Fibroblast of villous mesenchyme (primary cell): ENCODE measurements around the gene FERMT3. TPM values are rescaled to one million over a fixed set of nuclear protein-coding genes. Genes with fewer than 3 reads are reported as not detected.

Experiments used
- DNase-seq: peaks from one replicate; pipeline ENCODE4 v3.0.0-alpha.2; 2010; ENCODE audit warnings: low read depth
- H3K4me3 ChIP-seq: 2 replicates; pipeline ENCODE4 v1.5.1; 2011; ENCODE audit warnings: low read depth, mild to moderate bottlenecking, low read length
- total RNA-seq: library from RNA; depleted of rRNA; stranded (reverse); fragments of >200 nt; gene quantifications from 2 replicates; pipeline ENCODE4 v1.2.3, GENCODE V29; 2012
- TF ChIP-seq, protein P1 (sequence below): IDR thresholded peaks from 2 replicates; pipeline ENCODE4 v1.5.1; 2012; ENCODE audit warnings: low read depth, mild to moderate bottlenecking, low read length; ENCODE audit not compliant: insufficient read depth

Gene FERMT3
- total RNA-seq, 1 donor, result 4.3 TPM

DNA sequence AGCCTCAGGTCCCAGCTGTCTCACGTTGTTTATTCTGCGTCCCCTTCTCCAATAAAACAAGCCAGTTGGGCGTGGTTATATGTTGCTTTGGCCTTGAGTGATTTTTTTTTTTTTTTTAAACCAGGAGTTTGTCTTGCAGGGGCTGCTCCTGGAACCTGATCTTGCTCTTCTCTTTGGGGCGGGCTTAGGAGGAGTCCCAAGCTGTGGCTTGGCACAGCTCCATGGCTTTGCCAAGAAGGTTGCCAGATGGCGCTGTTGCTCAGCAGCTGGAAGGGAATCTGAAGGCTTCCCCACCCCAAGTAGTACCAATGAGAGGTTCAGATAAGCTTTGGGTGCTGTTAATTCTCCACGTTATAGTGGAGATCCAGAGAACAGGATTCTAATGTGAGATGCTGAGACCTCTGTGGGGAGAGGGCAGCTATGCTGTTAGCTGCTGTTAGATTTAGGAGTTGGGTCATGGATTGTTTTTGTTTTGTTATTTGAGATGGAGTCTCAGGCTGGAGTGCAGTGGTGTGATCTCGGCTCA is 2.0 kb upstream of the FERMT3 start:
- DNase-seq, result peak; percentile 98
- TF ChIP-seq, protein P1, sequence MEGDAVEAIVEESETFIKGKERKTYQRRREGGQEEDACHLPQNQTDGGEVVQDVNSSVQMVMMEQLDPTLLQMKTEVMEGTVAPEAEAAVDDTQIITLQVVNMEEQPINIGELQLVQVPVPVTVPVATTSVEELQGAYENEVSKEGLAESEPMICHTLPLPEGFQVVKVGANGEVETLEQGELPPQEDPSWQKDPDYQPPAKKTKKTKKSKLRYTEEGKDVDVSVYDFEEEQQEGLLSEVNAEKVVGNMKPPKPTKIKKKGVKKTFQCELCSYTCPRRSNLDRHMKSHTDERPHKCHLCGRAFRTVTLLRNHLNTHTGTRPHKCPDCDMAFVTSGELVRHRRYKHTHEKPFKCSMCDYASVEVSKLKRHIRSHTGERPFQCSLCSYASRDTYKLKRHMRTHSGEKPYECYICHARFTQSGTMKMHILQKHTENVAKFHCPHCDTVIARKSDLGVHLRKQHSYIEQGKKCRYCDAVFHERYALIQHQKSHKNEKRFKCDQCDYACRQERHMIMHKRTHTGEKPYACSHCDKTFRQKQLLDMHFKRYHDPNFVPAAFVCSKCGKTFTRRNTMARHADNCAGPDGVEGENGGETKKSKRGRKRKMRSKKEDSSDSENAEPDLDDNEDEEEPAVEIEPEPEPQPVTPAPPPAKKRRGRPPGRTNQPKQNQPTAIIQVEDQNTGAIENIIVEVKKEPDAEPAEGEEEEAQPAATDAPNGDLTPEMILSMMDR, result peak; percentile 68
- no peak overlapping the region for H3K4me3 ChIP-seq

DNA sequence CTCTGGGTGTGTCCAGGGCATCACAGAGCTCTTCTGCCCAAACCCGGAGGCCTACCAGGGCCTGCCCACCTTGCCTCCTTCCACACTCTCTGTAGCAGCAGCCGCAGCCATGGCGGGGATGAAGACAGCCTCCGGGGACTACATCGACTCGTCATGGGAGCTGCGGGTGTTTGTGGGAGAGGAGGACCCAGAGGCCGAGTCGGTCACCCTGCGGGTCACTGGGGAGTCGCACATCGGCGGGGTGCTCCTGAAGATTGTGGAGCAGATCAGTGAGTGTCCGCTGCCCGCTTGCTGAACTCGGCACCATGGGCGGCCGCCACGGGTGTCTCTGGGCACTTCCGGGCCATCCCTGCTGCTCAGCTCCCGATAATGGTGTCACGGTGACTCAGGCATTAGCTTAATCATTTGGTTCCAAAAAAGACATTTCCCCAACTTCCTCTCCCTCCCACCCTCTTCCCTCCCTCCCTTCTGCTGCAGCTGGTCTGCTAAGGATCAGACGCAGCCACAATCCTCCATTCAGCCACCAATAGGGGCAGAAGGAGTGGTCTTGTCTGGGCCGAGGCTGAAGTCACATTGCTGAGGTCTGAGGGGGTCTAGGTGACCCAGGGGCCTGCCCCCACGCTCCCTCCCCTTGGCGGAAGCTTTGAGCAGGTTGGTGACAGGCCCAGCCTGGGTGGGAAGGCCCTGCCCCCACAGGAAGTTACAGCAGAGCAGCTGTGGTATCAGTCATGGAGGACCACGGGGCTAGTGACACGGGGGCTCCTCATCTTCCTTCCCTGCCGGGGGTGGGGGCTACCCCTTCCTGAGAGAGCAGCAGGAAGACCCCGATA is 950 bp downstream of the FERMT3 start:
- TF ChIP-seq, protein P1, result no peak
- DNase-seq, result peak; percentile 84
- peak overlapping the region; percentile 24 for H3K4me3 ChIP-seq

DNA sequence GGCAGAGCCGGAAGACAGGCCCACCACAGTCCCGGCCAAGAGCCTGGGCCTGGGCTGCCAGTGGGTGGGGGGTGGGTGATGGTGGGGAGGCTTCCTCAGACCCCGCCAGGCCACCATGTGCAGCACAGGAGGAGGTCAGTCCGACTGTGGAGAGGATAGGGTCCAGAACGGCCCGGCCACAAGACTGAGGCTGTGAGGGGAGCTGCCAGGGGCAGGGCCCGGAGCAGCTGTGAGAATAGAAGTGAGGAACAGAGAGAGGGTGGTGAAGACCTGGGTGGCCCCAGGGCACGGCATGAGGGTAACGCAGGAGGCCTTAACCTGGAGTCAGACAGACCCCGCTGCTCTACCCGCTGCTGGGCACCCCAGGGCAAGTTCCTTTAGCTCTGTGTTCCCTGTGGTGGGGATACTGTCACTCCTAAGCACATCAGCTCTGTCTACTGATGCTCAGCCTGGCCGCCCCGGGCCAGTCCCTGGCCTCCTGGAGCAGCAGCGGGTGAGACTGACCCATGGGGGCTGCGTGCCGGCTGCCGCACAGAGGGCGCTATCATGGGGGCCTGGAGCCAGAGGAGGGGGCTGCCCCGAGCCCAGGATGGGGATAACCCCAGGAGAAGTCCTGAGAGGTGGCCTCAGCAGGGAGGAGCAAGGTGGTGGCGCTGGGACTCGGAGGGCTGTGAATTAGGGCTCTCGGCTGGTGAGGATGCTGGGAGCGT is 1.7 kb downstream of the FERMT3 start:
- TF ChIP-seq, protein P1, result no peak
- peak overlapping the region; percentile 10 for H3K4me3 ChIP-seq
- DNase-seq, result no peak

DNA sequence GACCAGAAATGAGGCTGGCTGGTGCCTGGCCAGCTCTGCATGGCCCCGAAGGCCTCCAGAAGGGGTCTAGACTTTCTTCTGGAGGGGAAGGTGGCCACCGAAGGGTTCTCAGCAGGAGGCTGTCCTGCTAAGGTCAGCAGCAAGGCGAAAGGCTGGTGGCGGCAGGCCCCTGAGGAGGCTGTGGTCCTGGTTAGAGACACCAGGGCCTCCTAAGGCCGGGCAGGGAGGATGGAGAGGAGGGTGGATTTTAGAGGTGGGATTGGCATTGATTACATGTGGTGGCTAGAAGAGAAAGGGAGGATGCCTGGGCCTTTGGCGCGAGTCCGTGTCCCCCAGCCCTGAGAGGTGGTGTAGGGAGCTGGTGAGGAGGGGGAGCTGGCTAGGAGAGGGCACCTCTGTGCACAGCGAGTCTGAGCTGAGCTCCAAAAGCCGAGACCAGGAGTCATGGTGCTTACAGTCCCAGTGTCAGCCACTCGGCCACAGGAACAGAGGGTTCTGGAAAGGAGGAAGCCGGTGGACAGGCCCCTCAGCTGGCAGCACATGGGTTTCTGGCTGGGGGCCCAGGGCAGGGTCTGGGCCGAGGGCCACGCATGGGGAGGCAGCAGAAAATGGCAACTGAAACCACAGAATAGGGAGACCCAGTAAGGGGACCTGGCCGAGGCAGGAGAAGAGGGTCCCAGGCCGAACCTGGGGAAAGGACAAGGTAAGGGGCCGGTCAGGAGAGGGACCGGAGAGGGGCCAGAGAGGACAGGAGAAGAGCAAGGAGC is 2.5 kb downstream of the FERMT3 start:
- TF ChIP-seq, protein P1, result no peak
- no peak overlapping the region for H3K4me3 ChIP-seq
- DNase-seq, result no peak

DNA sequence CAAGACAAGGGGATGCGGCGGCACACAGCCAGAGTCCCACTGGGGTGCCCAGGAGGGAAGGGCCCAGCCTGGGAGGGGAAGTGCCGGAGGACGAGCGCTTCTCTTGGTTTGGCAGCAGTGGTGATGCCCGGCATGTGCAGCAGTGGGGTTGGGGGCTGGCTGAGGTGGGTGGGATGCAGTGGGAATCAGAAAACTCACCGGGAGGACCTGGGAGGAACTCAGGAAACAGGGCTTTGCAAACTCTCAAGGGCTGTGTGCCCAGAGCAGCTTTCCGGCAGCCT is 3.0 kb downstream of the FERMT3 start:
- H3K4me3 ChIP-seq, result no peak overlapping the region
- no peak for DNase-seq
- TF ChIP-seq, protein P1, result no peak

DNA sequence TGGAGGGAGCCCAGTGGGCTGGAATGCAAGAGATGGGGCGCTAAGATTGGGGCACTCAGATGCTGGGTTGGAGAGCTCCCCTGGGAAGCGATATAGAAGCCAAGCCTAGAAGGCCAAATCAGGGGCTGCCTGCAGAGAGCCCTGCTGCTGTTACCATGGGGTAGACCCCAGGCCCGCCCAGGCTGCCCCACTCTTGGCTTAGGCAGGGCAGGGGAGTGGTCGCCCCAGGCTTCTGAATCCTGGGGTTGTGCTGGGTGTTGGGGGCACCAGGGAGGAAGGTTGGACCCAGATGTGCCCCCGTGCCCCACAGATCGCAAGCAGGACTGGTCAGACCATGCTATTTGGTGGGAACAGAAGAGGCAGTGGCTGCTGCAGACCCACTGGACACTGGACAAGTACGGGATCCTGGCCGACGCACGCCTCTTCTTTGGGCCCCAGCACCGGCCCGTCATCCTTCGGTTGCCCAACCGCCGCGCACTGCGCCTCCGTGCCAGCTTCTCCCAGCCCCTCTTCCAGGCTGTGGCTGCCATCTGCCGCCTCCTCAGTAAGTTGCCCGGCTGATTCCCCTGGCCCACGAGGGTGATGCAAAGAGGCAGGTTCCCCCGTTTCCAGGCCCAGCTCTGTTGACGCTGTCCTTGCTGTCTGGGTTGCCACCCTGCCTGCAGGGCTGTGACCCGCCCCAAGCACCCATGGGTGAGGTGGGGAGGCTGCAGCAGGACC is 3.9 kb downstream of the FERMT3 start:
- H3K4me3 ChIP-seq, result no peak overlapping the region
- no peak for DNase-seq
- TF ChIP-seq, protein P1, result no peak
